KOPT-K1 (cell line): ENCODE results near the gene TFF3.
A peak's percentile ranks its signal among the peaks of the same experiment; 100 is the strongest.

Source experiments
- H3K27ac ChIP-seq: fragments of 200-600 bp; sonication (generic); 2 replicates; pipeline ENCODE4 v1.5.1; 2016; ENCODE audit warnings: antibody characterized with exemption, mild to moderate bottlenecking, low read depth, low read length; ENCODE audit not compliant: poor library complexity, severe bottlenecking
- H3K36me3 ChIP-seq: fragments of 200-600 bp; sonication (generic); 2 replicates; pipeline ENCODE4 v1.5.1; 2017; ENCODE audit warnings: antibody characterized with exemption, mild to moderate bottlenecking, low read length, moderate library complexity; ENCODE audit not compliant: insufficient read depth
- H3K9me3 ChIP-seq: fragments of 200-600 bp; sonication (generic); 2 replicates; pipeline ENCODE4 v1.5.1; 2017; ENCODE audit warnings: antibody characterized with exemption, low read length, mild to moderate bottlenecking; ENCODE audit not compliant: insufficient read depth, poor library complexity, severe bottlenecking

TFF3 gene

DNA sequence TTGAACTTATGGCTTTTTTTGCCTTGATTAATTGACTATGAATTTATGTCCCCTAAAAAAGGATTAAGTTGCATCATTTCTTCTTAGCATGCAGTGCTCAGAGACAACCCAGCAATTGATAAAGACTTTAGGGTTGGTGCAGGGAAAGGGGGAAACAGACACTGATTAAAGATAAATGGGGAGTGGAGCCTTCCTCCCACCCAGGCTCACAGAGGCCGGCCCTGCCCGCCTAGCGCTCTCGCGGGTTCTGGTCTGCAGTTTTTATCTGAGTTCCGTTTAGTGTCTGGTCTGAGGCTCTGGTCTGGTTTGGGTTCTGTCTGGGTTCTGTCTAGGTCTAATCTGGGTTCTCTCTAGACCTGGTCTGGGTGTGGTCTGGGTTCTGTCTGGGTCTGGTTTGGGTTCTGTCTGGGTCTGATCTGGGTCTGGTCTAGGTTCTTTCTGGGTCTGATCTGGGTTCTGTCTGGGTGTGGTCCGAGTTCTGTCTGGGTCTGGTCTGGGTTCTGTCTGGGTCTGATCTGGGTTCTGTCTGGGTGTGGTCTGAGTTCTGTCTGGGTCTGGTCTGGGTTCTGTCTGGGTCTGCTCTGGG is 48.1 kb downstream of the TFF3 start:
- H3K27ac ChIP-seq: peak overlapping the region; percentile 75
- H3K9me3 ChIP-seq: no peaks in the 10 kb centered on the region
- no peaks in the 10 kb centered on the region for H3K36me3 ChIP-seq

DNA sequence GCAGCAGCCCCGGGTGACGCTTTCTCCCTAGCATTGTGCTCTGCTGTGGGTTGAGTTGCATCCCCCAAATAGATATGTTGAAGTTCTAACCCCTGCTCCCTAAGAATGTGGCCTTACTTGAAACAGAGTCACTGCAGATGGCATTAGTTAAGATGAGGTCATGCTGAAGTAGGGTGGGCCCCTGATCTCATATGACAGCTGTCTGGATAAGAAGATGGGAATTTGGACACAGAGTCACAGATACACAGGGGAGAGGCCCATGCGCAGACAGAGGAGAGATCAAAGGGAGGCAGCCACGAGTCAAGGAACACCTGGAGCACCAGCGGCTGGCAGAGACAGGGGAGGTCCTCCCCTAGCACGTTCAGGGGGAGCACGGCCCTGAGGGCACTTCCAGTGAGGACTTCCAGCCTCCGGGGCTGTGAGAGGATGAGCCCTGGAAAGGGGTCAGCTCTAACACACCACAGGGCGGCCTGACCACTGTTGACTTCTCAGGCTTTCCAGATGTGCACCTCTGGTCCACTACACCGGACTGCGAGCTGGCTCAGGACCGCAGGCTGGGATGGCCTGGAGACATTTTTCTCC is 49.9 kb downstream of the TFF3 start:
- Histone ChIP-seq H3K9me3 (no peaks in the 10 kb centered on the region), H3K27ac (peak overlapping the region; percentile 14), H3K36me3 (no peaks in the 10 kb centered on the region)

DNA sequence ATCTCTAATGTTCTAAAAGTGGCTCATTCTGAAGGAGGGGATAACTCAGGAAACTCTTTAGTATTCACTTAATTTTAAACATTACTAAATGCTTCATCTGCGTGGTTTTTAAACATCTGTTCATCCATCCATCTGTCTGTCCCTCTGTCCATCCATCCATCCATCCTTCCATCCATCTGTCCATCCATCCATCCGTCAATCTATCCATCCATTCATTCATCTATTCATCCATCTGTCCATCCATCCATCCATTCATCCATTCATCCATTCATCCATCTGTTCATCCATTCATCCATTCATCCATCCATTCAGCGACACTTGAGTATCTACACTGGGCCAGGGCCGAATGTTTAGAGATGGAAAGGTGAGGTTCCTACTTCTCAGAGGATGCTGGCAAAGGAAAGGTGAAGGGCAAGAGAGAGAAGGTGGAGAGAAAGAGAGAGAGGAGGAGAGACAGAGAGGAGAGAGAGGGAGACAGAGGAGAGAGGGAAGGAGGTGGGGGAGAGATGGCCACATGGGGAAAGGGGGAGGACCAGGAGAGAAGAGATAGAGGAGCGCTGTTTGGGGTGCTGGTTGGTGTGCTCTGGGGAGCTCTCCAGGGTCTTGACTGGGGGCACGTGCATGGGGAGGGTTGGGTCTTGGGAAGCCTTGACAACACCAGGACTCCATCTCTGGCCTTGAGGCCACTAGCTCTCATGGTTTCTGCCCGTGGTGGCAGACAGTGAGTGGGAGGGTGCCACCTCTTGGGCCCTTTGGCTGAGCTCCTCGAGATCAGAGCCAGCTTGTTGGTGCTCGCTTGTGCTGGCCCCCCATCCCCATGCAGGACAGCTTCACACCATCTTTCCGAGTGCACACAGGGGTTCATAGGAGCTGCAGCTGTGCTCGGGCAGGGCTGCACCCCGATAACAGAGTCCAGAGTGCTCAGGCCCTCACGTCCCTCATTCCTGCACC is 50.7 kb downstream of the TFF3 start:
- no peaks in the 10 kb centered on the region for H3K9me3 ChIP-seq
- H3K36me3 ChIP-seq: no peaks in the 10 kb centered on the region
- no peak overlapping the region for H3K27ac ChIP-seq

DNA sequence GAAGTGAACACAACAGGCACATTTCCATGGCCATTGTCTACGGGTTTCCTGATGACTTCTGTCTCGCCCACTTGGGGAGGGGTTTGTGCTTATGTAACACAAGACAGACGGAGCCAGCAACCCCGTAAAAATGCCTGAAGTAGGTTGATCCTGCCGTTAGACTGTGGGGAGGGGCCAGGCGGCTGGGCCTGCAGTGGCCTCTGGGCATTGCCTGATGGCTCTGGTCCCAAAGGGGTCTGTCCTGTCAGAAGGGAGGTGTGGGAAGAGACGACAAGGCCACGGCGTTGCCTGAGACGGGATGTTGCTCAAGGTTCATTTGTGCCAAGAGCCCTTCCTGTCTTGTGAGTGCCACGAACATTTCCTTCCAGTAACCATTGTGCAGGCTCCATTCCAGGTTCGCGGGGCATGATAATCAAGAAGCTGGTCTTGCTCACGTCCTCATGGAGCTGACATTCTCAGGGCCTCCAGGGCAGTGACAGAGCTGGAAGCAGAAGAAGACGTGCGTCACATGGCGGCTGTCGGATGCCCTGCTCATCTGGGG is 51.5 kb downstream of the TFF3 start:
- Histone ChIP-seq H3K27ac (no peak overlapping the region), H3K36me3 (no peaks in the 10 kb centered on the region)

DNA sequence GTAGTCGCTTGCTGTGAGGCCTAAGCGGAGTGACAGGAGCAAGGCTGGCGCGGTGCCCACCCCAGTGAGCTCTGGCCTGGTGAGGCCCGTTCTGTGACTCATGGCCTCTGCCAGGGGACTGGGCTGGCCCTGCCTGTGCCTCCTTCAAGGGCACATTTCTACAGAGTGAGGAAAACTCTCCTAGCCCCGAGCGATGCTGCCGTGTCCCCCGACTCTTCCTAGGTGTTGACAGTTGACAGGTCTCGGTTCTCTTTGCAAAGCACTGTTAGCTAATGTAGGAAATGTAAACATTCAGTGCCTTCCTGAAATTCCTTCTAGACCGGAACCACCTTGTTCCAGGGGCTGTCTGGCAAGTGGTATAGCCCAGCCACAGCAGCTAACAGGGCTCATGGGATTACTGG is 52.4 kb downstream of the TFF3 start:
- Histone ChIP-seq H3K36me3 (no peaks in the 10 kb centered on the region), H3K27ac (no peak overlapping the region), H3K9me3 (no peaks in the 10 kb centered on the region)

More for the DNA sequence above, 51.5 kb downstream of the TFF3 start:
- H3K9me3 ChIP-seq: no peaks in the 10 kb centered on the region

DNA sequence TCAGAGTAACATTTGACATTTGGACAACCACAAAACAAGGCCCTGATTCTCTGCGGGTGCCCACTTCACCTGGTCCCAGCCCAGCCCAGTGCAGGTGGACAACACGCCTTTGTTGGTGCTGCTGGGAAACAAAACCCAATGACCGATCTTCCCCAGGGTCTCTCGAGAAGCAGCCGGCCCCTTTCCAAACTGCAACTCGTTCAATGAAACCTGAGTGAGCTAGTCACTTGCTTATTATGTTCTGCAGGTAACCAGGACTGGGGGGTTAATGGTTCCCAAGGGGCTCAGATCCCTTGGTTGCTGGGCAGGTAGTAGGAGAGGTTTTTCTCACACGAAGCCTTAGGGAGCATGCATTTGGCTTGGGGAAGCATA is 53.4 kb downstream of the TFF3 start:
- no peak overlapping the region for H3K27ac ChIP-seq
- H3K36me3 ChIP-seq: no peaks in the 10 kb centered on the region
- H3K9me3 ChIP-seq: no peaks in the 10 kb centered on the region
